Transverse colon (tissue), 3 donors: Measurements from ENCODE around the gene OCRL.

Source experiments
- CTCF ChIP-seq, 5 experiments: fragments of 200-600 bp in 3 of 5; fragments of 450-650 bp in 2 of 5; sonication (generic) in 3 of 5; IDR thresholded peaks; 1 replicate in 2 of 5; 2 replicates in 3 of 5; pipeline ENCODE4 v1.5.1; 2016 to 2017; ENCODE audit warnings: antibody characterized with exemption in 5 of 5, inconsistent platforms in 3 of 5, mild to moderate bottlenecking in 2 of 5, moderate library complexity in 1 of 5
- EP300 ChIP-seq: sonication (generic); formaldehyde crosslinking; IDR thresholded peaks from one replicate; pipeline ENCODE4 v1.6.1; 2017; ENCODE audit warnings: antibody characterized with exemption, low read depth

GRCh38 chrX:129577473-129577872 is 37.4 kb downstream of the OCRL start:
- TF ChIP-seq CTCF (IDR thresholded peaks at IDR 0.05), result no peak
- TF ChIP-seq EP300, result no peak
